ENCODE results near the gene SLC22A17.

- TF ChIP-seq CTCF (optimal IDR thresholded peaks at IDR 0.05 in 1 of 3, IDR thresholded peaks at IDR 0.05 in 1 of 3, conservative IDR thresholded peaks at IDR 0.05 in 1 of 3; ENCODE audit: extremely low read depth in 1 of 3, insufficient read depth in 2 of 3, low read length in 3 of 3) (no peak), EZH2 (IDR thresholded peaks at IDR 0.05; ENCODE audit: low read length) (no peak)
These were observed 42.1 kb downstream of the SLC22A17 start for GRCh38 chr14:23310546-23310945.
